Eye (tissue), 1 donor: ENCODE measurements around the gene SIRT2.
"Not testable (repeated sequence)": the region's sequence is repeated elsewhere in the genome, so short reads cannot be mapped to it uniquely, and the experiment has no call there.

Experiments used
- DNase-seq: peaks from one replicate; pipeline ENCODE4 v3.0.0-alpha.2; 2015

SIRT2 gene

DNA sequence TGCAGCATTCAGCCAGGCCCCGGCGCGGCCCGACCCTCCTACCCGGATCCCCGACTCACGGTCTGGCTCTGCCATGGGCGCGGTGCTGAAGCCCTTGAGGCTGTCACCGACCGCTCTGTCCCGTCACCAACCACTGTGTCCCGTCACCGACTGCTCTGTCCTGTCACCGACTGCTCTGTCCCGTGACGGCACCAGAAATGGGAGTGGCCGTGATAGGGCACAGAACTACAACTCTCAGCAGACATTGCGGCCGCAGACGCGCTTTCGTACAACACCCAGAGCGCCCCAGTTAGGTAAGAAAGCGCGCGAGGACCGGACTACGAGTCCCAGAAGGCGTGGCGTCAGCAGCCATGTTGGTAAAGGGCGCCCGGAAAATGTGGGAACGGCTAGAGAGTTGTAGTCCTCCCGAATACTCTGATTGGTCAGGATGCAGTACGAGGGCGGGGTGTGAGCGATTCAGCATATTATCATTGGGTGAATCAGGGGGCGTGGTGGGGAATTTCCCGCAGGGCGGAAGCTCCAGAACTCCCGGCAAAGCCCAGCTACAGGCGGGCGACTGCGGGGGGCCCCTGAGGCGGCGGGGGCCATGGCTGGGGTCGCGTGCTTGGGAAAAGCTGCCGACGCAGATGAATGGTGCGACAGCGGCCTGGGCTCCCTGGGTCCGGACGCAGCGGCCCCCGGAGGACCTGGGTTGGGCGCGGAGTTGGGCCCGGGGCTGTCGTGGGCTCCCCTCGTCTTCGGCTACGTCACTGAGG, at the start of gene SIRT2, which contains the start of gene NFKBIB:
Gene SIRT2 (minus strand): TSS at position 172 of the 755 bp plus-strand sequence. CDS start 97 bp downstream, at position 75.
Gene NFKBIB (plus strand): TSS at position 523 of the 755 bp plus-strand sequence. CDS start 64 bp downstream, at position 587.
- peak; percentile 100 for DNase-seq

DNA sequence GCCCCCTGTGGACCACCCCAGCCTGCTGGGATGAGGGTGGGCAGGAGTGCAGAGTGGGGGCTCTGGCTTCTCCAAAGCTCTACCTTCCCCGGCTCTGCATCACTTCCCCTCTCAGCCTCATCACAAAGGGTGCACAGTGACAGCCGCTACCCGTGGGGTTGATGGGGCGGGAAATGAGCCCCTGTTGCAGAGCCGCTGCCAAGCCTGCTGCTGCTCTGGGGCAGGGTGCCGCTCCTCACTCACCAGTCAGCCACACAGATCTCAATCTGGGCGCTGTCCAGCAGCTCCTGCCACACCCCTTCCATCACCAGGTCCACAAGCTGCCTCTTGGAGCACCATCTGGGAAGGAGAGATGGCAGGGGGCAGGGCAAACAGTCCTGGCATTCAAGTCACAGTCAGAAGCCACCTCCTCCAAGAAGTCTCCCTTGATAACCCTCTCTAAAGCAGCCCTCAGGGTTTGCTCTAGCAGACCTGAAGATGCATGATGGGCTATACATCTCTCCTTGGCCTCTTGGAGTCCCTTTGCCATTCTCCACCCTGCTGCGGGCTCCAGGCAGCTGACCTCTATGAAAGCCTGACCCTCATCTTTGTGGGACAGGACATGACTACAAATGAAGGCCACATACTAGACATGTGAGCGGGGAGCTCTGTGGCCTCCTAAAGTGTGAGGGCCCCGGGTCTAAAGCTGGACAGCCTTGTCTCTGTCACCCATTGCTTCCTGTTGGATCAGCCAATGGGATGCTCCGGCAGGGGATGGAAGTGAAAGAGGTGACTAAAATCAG, 47.0 kb upstream of the SIRT2 start:
- DNase-seq: no peak

DNA sequence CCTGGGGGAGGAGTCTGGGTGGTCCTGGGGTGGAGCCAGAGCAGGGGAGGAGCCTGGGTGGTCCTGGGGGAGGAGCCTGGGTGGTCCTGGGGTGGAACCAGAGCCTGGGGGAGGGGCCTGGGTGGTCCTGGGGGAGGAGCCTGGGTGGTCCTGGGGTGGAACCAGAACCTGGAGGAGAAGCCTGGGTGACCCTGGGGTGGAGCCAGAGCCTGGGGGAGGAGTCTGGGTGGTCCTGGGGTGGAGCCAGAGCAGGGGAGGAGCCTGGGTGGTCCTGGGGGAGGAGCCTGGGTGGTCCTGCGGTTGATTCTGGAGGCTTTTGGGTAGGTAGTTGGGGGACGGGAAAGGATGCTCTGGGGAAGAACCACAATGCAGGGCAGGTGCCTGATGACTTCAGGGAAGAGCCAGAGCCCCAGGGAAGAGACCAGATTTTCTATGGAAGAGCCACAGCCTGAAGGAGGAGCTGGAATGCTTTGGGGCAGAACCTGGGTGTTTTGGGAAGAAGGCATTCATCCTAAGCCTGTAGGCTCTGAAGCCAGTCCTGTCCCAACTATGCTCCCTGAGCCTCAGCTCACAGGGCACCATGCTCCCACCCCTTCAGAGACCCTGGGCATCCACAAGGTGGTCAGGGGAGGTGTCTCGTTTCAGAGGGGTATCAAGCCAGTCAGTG, 46.3 kb upstream of the SIRT2 start:
- no peak for DNase-seq

DNA sequence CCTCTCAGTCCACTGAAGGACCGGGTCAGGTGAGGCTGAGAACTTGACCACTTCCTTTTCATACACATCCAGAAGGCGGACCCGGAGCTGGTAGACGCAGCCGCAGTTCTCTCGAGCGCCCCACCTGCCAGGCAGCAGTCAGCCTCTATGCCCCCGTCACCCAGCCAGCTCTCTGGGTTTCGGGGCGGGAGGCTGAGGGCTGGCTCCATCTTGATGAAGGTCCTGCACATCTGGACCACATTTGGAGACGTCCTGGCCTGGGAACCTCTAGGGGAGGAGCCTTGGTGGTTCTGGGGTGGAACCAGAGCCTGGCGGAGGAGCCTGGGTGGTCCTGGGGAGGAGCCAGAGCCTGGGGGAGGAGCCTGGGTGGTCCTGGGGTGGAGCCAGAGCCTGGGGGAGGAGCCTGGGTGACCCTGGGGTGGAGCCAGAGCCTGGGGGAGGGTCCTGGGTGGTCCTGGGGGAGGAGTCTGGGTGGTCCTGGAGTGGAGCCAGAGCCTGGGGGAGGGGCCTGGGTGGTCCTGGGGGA, 45.6 kb upstream of the SIRT2 start:
- no peak for DNase-seq

DNA sequence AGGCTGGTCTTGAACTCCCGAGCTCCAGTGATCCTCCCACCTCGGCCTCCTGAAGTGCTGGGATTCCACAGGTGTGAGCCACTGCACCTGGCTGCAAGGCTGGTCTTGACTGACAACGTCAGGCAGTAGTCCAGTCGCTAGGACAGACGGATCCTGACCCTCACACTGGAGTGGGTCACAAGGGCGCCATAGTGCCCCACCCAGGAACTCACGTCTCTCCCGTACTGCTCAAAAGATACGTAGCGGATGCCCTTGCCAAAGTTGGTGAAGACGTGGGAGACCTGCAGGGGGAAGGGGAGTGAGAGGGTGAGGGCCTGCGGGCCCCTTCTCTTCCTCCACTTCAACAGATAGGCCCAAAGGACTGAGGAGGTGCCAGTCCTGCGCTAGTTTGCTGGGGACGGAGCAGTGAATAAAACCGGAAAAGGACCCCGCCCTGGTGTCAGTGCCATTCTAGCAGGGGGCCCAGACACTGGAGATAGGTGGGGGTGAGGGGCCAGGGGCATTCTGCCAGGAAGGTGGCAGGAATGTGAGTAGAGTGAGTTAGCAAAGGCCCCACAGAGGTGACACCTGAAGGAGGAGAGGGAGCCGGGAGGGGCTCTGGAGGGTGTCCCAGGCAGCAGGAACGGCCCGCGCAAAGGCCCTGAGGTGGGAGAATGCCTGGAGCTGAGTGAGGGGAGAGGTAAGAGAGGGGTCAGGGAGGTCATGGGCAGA, 43.2 kb upstream of the SIRT2 start:
- DNase-seq: no peak

DNA sequence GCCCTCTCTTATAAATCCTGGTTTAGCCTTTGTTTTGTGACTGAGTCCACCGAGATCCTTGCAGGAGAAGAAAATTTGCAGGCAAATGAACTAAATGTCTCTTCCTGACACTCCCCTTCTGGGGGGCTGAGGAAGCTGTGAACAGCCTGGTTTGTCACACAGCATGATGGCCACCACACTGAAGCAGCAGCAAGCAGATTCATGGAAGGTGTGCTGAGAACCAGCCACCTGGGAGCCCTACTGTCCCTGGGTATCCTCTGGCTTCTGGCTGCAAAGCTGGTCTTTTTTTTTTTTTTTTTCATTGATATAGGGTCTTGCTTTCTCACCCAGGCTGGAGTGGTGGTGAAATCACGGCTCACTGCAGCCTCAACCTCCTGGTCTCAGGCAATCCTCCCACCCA, 42.6 kb upstream of the SIRT2 start:
- DNase-seq: no peak

DNA sequence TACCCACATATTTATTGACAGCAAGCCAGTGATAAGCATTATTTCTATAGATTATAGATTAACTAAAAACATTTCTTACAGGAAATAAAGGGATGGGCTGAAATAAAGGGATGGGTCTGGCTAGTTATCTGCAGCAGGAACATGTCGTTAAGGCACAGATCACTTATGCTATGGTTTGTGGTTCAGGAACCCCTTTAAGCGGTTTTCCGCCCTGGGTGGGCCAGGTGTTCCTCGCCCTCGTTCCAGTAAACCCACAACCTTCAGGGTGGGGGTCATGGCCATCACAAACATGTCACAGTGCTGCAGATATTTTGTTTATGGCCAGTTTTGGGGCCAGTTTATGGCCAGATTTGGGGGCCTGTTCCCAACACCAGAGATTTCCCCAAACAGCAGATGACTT, 42.0 kb upstream of the SIRT2 start:
- not testable (repeated sequence) for DNase-seq

DNA sequence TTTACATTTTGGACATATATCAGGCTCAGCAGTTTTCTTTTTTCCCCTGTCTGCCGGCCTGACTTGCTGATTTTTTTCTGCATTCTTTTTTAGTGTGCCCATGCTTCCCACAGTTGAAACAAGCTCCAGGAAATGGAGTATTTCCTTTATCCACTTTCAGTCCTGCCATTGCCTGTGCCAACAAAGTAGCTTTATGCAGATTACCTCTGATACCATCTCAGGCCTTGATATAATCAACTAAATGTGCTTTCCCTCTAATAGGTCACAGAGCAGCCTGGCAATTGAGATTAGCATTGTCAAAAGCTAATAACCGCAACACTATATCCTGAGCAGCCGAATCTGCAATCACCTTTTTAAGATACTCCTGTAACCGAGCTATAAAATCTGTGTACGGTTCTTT, 40.5 kb upstream of the SIRT2 start:
- DNase-seq: no peak

DNA sequence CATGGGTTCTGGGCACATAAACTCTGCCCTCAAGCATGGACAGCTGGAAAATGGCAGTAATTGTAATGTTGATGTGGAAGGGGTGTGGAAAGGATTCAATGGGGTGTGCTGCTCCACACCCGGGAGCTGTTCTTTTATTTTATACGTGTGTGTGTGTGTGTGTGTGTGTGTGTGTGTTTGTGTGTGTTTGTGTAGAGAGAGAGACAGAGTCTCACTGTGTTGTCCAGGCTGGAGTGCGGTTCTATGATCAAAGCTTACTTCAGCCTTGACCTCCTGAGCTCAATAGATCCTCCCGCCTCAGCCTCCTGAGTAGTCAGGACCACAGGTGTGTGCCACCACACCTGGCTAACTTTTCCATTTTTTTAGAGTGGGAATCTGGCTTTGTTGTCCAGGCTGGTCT, 34.1 kb upstream of the SIRT2 start:
- DNase-seq: no peak

DNA sequence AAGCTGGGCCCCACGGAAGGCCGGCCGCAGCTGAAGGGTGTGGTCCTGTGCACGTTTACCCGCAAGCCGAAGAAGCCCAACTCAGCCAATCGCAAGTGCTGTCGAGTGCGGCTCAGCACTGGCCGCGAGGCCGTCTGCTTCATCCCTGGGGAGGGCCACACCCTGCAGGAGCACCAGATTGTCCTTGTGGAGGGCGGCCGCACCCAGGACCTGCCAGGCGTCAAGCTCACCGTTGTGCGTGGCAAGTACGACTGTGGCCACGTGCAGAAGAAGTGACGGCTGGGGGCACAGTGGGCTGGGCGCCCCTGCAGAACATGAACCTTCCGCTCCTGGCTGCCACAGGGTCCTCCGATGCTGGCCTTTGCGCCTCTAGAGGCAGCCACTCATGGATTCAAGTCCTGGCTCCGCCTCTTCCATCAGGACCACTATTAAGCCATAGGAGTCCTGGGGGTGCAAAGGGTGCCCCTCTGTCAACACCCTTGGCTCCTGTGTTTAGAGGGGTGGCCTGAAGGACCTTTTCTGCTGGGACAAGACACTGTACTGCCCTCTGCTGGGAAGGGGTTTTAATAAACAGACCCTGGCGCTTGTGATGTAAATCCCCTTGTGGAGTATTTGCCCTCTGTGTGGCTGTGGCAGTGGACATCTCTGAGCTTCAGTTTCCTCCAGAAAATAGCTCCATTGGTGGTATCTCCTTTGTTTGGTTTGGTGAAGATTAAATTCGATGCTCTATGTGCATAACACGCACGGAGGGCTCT, 33.2 kb upstream of the SIRT2 start:
- DNase-seq: peak; percentile 42

DNA sequence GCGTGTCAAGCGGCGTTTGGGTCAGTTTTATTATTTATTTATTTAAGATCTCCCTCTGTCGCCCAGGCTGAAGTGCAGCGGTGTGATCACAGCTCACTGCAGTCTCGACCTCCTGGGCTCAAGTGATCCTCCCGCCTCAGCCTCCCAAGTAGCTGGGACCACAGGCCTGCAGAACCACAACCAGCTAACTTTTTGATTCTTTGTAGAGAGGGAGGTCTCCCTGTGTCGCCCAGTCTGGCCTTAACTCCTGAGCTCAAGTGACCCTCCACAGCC, 32.0 kb upstream of the SIRT2 start:
- DNase-seq: no peak

DNA sequence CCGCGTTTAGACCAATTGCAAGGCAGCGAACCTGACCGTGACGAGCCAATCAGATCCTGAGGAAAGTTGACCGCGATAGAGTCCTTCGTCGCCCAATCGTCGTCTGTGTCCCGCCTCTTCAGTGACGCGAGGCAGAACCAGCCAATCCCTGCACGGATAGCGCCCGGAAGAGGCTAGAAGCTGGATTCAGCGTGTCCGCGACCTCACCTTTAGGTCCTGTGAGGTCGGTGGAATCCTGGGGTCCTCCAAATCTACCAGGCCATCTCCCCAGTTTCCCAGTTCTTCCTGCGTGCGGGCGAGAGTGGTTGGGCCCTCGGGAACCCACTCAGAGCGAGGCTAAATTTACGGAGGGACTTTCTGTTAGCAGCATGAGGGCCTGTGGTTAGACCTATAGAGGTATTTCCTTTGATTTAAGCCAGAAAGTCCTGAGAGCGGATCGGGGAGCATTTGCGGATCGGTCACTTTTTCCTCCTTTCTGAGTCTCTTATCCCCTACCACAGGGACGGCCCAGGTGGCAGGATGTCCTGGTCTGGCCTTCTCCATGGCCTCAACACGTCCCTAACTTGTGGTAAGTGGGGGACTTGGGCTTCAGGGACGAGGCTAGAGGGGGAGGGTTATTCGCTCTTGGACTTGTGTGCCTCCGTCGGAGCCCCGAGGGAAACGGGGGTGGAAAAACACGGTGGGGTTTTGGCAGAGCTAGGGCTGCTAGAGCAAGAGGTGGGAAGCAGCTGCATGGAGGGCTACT, 31.5 kb upstream of the SIRT2 start, which contains the start of gene MRPS12:
Gene MRPS12 (plus strand): TSS at position 169 of the 745 bp plus-strand sequence. CDS start 351 bp downstream, at position 520.
- peak; percentile 100 for DNase-seq

DNA sequence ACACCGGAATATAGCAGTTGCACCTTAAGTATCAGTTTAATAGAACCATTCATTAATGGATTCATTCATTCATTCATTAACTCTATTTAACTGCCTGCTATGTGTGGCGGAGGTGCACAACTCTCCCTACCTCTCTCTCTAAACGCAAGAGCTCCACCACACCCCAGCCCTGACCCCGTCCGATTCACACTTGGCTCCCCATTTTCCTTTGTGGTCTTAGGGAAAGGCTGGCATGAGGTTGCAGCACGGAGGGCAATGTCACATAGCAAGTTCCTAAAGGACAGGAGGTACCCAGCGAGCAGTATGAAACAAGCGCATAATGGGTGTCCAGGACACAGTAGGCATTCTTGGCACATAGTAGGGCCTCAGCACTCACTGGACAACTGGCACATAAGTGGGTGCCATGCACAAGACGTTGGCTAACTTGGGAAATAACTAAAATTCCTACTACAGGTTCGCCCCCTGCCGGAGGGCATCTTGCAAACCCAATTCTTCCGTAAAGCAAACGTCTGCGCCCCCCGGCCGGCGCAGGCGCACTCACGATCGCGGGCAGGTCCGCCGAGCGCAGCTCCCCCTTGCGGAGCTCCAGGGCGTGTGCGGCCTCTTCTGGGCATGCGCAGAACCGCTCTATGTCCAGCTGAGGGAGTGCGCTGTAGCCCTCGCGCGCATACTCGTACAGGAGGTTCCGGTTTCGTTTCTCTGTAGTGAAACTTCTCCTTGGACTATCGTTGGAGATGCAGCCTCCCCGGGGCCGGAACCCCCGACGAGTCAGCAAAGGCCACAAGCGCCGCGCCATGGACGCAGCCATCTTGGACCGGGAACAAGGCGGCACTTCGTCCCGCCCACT, 30.7 kb upstream of the SIRT2 start, which contains the start of gene SARS2:
Gene SARS2 (minus strand): TSS at position 835 of the 847 bp plus-strand sequence. CDS start 27 bp downstream, at position 808.
- DNase-seq: peak; percentile 99

DNA sequence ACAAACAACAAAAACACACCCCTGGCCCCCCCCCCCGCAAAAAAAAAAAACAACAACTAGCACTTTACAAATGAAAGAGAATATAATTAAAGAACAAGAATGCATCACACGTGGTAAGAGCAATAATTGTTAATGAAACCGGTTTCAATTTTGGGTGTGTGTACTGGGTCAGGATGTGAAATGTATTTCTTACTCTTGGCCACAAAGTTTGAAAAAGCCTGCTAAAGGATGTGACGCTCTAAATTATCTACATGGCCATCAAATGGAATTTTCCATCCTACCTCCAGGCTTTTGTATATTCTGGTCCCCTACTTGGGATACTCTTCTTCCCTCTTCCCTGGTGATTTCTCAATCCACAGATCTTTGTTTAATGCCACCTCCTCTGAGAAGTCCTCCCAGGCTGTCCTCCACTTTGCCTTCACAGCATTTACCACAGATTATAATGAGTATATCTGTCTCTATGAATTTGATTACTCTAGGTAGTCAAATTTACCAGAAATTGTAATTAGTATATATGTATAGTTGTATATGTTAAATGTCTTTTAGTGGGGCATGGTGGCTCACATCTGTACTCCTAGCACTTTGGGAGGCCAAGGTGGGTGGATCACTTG, 29.1 kb upstream of the SIRT2 start:
- DNase-seq: no peak

DNA sequence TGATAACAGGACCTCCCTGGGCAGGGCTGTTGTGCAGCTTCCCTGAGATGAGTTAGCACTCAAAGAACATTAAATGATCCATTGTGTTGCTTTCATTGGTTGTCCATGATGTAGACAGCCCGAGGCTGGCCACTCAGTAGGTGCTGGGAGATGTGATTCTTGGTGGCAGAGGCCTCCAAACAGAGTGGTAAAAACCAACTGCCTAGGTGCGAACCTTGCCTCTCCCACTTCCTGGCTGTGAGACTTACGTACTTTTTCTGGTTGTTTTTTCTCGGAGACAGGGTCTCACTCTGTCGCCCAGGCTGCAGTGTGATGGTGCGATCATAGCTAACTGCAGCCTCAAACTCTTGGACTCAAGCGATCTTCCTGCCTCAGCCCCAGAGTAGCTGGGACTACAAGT, 25.0 kb upstream of the SIRT2 start:
- no peak for DNase-seq

DNA sequence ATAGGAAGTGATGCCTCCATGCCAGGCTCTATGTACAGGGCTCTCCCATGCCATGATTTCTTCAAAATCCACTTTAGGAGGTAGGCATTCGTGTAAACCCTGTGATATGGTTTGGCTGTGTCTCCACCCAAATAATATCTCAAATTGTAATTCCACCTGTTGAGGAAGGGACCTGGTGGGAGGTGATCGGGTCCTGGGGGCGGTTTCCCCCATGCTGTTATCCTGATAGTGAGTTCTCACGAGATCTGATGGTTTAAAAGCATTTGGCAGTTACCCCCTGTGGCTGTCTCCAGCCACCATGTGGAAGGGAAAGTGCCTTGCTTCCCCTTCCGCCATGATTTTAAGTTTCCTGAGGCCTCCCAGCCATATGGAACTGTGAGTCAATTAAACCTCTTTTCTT, 23.1 kb upstream of the SIRT2 start:
- no peak for DNase-seq

DNA sequence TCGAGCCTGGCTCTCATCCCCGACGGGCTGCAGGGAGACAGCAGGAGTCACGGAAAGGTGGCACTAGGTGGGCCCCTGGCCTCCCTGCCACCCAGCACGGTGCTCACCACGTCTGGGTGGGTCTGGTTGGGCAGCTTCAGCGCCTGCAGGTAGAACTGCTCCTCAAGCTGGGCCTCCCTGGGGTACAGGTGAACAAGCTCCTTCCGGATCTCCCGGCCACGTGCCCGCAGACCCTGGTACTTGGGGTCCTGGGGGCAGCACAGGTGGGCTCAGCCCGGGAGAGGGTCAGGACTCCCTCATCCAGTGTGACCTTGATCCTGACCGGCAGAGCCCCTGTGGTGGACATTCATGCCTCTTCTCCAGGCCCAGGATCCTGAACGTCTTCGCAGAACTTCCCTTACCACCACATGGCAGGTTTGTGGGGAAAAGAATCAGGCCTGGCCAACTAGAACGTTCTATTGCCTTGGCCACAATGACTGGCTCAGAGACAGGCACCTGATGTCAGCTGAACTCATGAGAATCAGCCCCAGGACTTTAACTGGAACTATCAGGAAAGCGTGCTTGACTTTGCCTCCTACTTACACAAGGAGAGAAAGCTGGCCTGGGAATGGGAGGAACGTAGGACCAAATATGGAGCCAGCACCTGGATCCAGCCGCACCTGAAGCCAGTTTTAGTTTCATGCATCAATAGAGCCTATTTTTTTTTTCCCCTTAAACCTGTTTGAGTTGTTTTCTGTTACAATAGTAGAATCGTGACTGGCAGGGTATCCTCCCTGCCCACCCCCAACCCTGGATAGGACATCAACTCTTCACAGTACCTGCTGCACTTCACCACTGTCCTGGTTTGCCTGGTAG, 22.2 kb upstream of the SIRT2 start:
- no peak for DNase-seq

DNA sequence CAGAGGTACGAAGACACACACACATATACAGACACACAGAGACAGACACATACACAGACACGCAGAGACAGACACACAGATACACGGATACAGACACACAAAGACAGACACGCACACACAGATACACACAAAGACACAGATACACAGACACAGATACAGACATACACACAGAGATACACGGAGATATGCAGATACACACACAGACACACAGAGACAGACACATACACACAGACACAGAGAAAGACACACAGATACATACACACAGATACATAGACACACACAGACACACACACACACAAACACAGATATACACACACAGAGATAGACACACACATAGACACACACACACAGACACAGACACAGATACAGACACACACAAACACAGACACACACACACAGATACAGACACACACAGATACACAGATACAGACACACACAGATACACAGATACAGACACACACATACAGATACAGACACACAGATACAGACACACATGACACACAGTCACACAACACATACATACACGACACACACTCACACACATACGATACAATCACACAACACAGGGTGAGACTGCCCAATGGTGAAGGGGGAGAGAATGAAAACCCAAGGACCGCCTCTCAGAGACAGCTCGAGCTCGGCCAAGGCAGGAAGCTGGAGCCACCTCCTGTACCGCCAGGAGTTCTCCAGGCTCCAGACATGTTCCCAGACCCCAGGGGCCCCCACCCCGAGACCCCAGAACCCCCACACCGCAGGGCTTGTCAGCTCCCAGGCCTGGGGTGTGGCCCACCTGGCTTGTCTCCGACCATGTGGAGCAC, 21.4 kb upstream of the SIRT2 start:
- DNase-seq: no peak
